ENCODE measurements around the gene SAFB2. TPM values are rescaled to one million over a fixed set of nuclear protein-coding genes. Genes with fewer than 3 reads are reported as not detected.

Gene SAFB2
- polyA plus RNA-seq, 1 experiment = 13.3 TPM

DNA sequence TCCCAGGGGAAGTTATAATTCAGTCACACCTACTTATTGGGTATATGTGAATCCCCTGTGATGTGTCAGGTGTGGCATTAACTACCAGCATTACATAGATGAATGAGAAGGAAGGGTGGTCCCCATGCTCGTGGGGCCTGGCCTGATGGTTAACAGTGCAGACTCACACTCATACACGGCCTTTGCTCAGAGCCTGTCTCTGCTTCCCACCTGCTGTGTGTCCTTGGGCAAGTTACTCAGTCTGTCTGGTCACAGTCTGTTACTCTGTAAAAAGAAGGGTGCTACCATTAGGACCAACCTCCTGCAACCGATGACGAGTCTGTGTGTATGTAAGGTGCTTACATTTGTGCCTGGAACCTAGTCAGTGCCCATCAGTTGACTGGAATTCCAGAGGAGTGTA is 24.1 kb upstream of the SAFB2 start:
- POLR2A ChIA-PET = no interaction called here
- peaks cover 32% of the 10 kb centered on the region for H3K36me3 ChIP-seq (ENCODE audit: control insufficient read depth, insufficient read depth, low read length)
- DNase-seq (ENCODE audit: low read depth) = no peak
- TF ChIP-seq, protein P1, sequence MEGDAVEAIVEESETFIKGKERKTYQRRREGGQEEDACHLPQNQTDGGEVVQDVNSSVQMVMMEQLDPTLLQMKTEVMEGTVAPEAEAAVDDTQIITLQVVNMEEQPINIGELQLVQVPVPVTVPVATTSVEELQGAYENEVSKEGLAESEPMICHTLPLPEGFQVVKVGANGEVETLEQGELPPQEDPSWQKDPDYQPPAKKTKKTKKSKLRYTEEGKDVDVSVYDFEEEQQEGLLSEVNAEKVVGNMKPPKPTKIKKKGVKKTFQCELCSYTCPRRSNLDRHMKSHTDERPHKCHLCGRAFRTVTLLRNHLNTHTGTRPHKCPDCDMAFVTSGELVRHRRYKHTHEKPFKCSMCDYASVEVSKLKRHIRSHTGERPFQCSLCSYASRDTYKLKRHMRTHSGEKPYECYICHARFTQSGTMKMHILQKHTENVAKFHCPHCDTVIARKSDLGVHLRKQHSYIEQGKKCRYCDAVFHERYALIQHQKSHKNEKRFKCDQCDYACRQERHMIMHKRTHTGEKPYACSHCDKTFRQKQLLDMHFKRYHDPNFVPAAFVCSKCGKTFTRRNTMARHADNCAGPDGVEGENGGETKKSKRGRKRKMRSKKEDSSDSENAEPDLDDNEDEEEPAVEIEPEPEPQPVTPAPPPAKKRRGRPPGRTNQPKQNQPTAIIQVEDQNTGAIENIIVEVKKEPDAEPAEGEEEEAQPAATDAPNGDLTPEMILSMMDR (IDR thresholded peaks at IDR 0.05; ENCODE audit: insufficient read depth, low read depth, low read length) = no peak
- CTCF ChIA-PET = no interaction called here
- H3K4me3 ChIP-seq (ENCODE audit: low read depth, low read length) = no peak overlapping the region
- H3K27me3 ChIP-seq (ENCODE audit: control insufficient read depth, insufficient read depth, low read length) = no peaks in the 10 kb centered on the region

DNA sequence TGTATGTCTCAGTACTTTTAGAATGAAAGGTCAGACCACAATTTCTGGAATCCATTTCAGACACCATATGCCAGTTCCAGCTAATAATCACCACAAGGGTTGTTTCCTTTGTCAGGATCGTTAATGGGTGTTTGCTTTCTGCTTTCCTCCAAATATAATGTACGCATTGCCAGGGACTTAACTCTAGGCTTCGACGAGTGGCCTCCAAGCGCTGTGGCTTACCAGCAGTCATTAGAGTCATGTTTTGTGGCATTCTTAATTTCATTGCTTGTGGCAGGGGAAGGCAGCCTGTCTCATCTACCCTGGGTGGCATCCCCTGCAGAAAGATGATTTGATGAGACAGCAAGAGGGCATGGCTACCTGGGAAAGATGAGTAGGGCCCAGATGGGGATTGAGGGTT is 22.8 kb upstream of the SAFB2 start:
- Histone ChIP-seq H3K4me3 (ENCODE audit: low read depth, low read length) (no peak overlapping the region), H3K36me3 (ENCODE audit: control insufficient read depth, insufficient read depth, low read length) (peaks cover 22% of the 10 kb centered on the region), H3K27me3 (ENCODE audit: control insufficient read depth, insufficient read depth, low read length) (no peaks in the 10 kb centered on the region)
- no peak for DNase-seq (ENCODE audit: low read depth)
- TF ChIP-seq, protein P1 (IDR thresholded peaks at IDR 0.05; ENCODE audit: insufficient read depth, low read depth, low read length) = no peak
- ChIA-PET CTCF (no interaction called here), POLR2A (no interaction called here)

DNA sequence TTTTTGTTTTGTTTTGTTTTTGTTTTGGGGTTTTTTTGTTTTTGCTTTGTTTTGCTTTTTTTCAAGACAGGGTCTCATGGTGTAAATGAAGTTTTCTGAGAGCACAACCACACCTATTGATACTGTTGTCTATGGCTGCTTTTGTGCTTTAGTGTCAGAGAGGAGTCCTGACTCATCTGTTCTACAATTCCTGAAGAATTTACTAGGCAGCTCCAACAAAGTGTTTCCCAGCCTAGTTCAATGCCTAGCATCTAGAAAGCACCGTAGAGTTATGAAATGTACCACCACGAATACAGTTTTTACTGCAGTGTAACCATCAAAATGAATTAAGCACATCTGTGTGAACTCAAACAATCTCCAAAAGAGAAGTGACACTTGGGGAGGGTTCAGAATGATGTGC is 21.5 kb upstream of the SAFB2 start:
- CTCF ChIA-PET = no interaction called here
- no peak for DNase-seq (ENCODE audit: low read depth)
- no peak overlapping the region for H3K4me3 ChIP-seq (ENCODE audit: low read depth, low read length)
- H3K36me3 ChIP-seq (ENCODE audit: control insufficient read depth, insufficient read depth, low read length) = peaks cover 19% of the 10 kb centered on the region
- TF ChIP-seq, protein P1 (IDR thresholded peaks at IDR 0.05; ENCODE audit: insufficient read depth, low read depth, low read length) = no peak
- POLR2A ChIA-PET = no interaction called here
- no peaks in the 10 kb centered on the region for H3K27me3 ChIP-seq (ENCODE audit: control insufficient read depth, insufficient read depth, low read length)

DNA sequence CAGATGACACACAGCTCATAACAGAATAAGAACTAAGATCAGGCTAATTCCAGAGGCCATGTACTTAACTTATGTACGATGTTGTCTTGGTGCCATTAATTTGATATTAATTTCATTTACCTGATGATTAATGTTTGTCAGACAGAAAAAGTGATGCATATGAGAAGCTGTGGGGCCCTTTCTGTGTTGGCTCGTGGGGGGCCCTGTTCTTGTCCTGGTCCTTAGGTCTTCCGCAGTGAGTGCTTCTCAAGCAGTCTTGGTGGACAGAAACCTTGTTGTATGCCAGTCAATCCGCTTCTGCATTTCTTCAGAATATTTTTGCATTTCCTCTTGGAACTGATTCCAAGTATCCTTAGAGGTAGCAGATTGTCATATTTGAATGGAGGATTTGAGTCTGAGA is 20.5 kb upstream of the SAFB2 start:
- POLR2A ChIA-PET = no interaction called here
- H3K4me3 ChIP-seq (ENCODE audit: low read depth, low read length) = no peak overlapping the region
- H3K27me3 ChIP-seq (ENCODE audit: control insufficient read depth, insufficient read depth, low read length) = no peaks in the 10 kb centered on the region
- TF ChIP-seq, protein P1 (IDR thresholded peaks at IDR 0.05; ENCODE audit: insufficient read depth, low read depth, low read length) = no peak
- peaks cover 18% of the 10 kb centered on the region for H3K36me3 ChIP-seq (ENCODE audit: control insufficient read depth, insufficient read depth, low read length)
- DNase-seq (ENCODE audit: low read depth) = no peak
- CTCF ChIA-PET = no interaction called here

DNA sequence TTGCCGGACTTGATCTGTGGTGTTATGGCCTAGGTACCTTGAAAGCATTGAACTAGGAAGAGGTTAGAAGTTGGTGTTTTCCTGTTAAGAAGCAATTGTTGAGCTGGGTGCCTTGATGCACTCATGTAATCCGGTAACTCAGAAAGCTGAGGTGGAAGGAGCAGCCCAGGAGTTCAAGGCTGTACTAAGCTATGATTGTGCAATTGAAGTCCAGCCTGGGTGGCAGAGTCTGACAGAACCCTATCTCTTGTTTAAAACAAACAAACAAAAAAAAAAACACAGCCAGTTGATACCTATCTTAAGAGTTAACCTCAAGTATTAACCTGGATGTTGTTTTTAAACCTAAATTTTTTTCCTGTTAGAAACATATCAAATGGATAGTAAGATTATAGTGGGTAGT is 19.6 kb upstream of the SAFB2 start:
- Histone ChIP-seq H3K36me3 (ENCODE audit: control insufficient read depth, insufficient read depth, low read length) (peaks cover 13% of the 10 kb centered on the region), H3K4me3 (ENCODE audit: low read depth, low read length) (no peak overlapping the region), H3K27me3 (ENCODE audit: control insufficient read depth, insufficient read depth, low read length) (no peaks in the 10 kb centered on the region)
- TF ChIP-seq, protein P1 (IDR thresholded peaks at IDR 0.05; ENCODE audit: insufficient read depth, low read depth, low read length) = no peak
- POLR2A ChIA-PET = no interaction called here
- no peak for DNase-seq (ENCODE audit: low read depth)
- CTCF ChIA-PET = no interaction called here
